ENCODE measurements around the gene RCN1.

Gene RCN1

GRCh38 chr11:32107647-32108046 is 16.8 kb downstream of the RCN1 start:
- no peak overlapping the region for H3K4me3 ChIP-seq (ENCODE audit: low read depth in 1 of 2, low read length in 2 of 2)
- ATAC-seq (ENCODE audit: insufficient read depth, low read depth) (no peak), DNase-seq (no peak)
- H3K27me3 ChIP-seq (ENCODE audit: insufficient read depth, low read length, poor library complexity) = no peaks in the 10 kb centered on the region
- TF ChIP-seq EZH2 (IDR thresholded peaks at IDR 0.05; ENCODE audit: borderline replicate concordance, low read depth, low read length, severe bottlenecking) (no peak), CTCF (IDR thresholded peaks at IDR 0.05; ENCODE audit: borderline replicate concordance, extremely low read depth, low read length, poor library complexity, severe bottlenecking) (no peak)
- H4K20me1 ChIP-seq (ENCODE audit: insufficient read depth, low read length) = no peaks in the 10 kb centered on the region
- H3K9ac ChIP-seq (ENCODE audit: low read depth, low read length) = no peak overlapping the region
- no peak overlapping the region for H3K27ac ChIP-seq (ENCODE audit: low read length)
- H2AFZ ChIP-seq (ENCODE audit: low read depth, low read length) = no peak overlapping the region
- H3K79me2 ChIP-seq (ENCODE audit: insufficient read depth, low read length) = no peaks in the 10 kb centered on the region
- no peaks in the 10 kb centered on the region for H3K4me1 ChIP-seq (ENCODE audit: insufficient read depth, low read length)
- H3K9me3 ChIP-seq (ENCODE audit: insufficient read depth, low read length, severe bottlenecking) = no peaks in the 10 kb centered on the region
- no peak overlapping the region for H3K4me2 ChIP-seq (ENCODE audit: insufficient read depth, low read length)
- H3K36me3 ChIP-seq (ENCODE audit: insufficient read depth, low read length) = peaks cover 24% of the 10 kb centered on the region

DNA sequence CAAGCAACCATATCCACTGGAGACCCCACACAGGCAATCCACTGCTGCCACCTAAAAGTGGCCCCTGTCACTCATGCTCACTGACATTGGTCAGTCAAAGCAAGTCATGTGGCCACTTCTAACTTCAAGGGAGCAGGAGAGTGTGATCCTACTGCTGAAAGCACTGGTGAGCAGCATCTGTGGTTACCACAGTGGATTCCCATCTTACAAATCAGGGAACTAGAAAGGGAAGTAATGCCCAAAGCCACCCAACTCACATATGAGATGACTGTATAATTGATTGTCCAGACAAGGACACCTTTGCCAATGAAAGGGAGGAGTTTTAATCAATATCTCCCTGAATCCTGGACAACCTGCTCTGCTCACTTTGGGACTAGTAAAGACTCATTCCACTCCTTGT is 17.7 kb downstream of the RCN1 start:
- Histone ChIP-seq H3K27me3 (ENCODE audit: insufficient read depth, low read length, poor library complexity) (no peaks in the 10 kb centered on the region), H2AFZ (ENCODE audit: low read depth, low read length) (no peak overlapping the region), H3K9ac (ENCODE audit: low read depth, low read length) (no peak overlapping the region), H3K36me3 (ENCODE audit: insufficient read depth, low read length) (peaks cover 15% of the 10 kb centered on the region), H3K79me2 (ENCODE audit: insufficient read depth, low read length) (no peaks in the 10 kb centered on the region), H3K9me3 (ENCODE audit: insufficient read depth, low read length, severe bottlenecking) (no peaks in the 10 kb centered on the region), H4K20me1 (ENCODE audit: insufficient read depth, low read length) (no peaks in the 10 kb centered on the region), H3K27ac (ENCODE audit: low read length) (no peak overlapping the region), H3K4me1 (ENCODE audit: insufficient read depth, low read length) (no peaks in the 10 kb centered on the region), H3K4me2 (ENCODE audit: insufficient read depth, low read length) (no peak overlapping the region), H3K4me3 (ENCODE audit: low read depth in 1 of 2, low read length in 2 of 2) (no peak overlapping the region)
- ATAC-seq (ENCODE audit: insufficient read depth, low read depth) = no peak
- TF ChIP-seq CTCF (IDR thresholded peaks at IDR 0.05; ENCODE audit: borderline replicate concordance, extremely low read depth, low read length, poor library complexity, severe bottlenecking) (no peak), EZH2 (IDR thresholded peaks at IDR 0.05; ENCODE audit: borderline replicate concordance, low read depth, low read length, severe bottlenecking) (no peak)
- no peak for DNase-seq

DNA sequence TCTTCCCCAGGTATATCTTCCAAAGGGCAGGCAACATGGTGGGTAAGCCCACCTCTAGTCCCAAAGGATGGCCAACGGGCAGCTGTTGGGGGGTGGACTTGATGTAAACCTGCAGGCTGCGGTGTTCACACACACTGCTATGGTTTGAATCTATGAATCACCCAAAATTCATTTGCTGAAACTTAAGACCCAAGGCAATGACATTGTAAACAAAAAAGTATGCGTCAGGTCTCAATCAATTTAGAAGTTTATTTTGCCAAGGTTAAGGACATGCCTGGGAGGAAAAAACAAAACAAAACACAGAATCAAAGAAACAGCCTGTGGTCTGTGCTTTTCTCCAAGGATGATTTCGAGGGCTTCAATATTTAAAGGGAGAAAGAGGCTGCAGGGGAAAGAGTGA is 18.3 kb downstream of the RCN1 start:
- Histone ChIP-seq H3K27ac (ENCODE audit: low read length) (no peak overlapping the region), H3K36me3 (ENCODE audit: insufficient read depth, low read length) (peaks cover 9% of the 10 kb centered on the region), H3K9ac (ENCODE audit: low read depth, low read length) (no peak overlapping the region), H3K4me3 (ENCODE audit: low read depth in 1 of 2, low read length in 2 of 2) (no peak overlapping the region), H3K4me2 (ENCODE audit: insufficient read depth, low read length) (no peak overlapping the region), H3K27me3 (ENCODE audit: insufficient read depth, low read length, poor library complexity) (no peaks in the 10 kb centered on the region), H2AFZ (ENCODE audit: low read depth, low read length) (no peak overlapping the region), H3K4me1 (ENCODE audit: insufficient read depth, low read length) (no peaks in the 10 kb centered on the region), H4K20me1 (ENCODE audit: insufficient read depth, low read length) (no peaks in the 10 kb centered on the region), H3K79me2 (ENCODE audit: insufficient read depth, low read length) (no peaks in the 10 kb centered on the region), H3K9me3 (ENCODE audit: insufficient read depth, low read length, severe bottlenecking) (no peaks in the 10 kb centered on the region)
- TF ChIP-seq EZH2 (IDR thresholded peaks at IDR 0.05; ENCODE audit: borderline replicate concordance, low read depth, low read length, severe bottlenecking) (no peak), CTCF (IDR thresholded peaks at IDR 0.05; ENCODE audit: borderline replicate concordance, extremely low read depth, low read length, poor library complexity, severe bottlenecking) (no peak)
- DNase-seq (no peak), ATAC-seq (ENCODE audit: insufficient read depth, low read depth) (no peak)

GRCh38 chr11:32109592-32109991 is 18.7 kb downstream of the RCN1 start:
- Histone ChIP-seq H3K27ac (ENCODE audit: low read length) (no peak overlapping the region), H3K9me3 (ENCODE audit: insufficient read depth, low read length, severe bottlenecking) (no peaks in the 10 kb centered on the region), H3K9ac (ENCODE audit: low read depth, low read length) (no peak overlapping the region), H3K4me1 (ENCODE audit: insufficient read depth, low read length) (no peaks in the 10 kb centered on the region), H3K79me2 (ENCODE audit: insufficient read depth, low read length) (no peaks in the 10 kb centered on the region), H3K4me2 (ENCODE audit: insufficient read depth, low read length) (no peak overlapping the region), H3K36me3 (ENCODE audit: insufficient read depth, low read length) (peaks cover 8% of the 10 kb centered on the region; the same call in 1 of the 2 replicates), H3K4me3 (ENCODE audit: low read depth in 1 of 2, low read length in 2 of 2) (no peak overlapping the region), H2AFZ (ENCODE audit: low read depth, low read length) (no peak overlapping the region), H3K27me3 (ENCODE audit: insufficient read depth, low read length, poor library complexity) (no peaks in the 10 kb centered on the region), H4K20me1 (ENCODE audit: insufficient read depth, low read length) (no peaks in the 10 kb centered on the region)
- no peak for DNase-seq
- ATAC-seq (ENCODE audit: insufficient read depth, low read depth) = no peak
- no peak for TF ChIP-seq EZH2 (IDR thresholded peaks at IDR 0.05; ENCODE audit: borderline replicate concordance, low read depth, low read length, severe bottlenecking)
- TF ChIP-seq CTCF (IDR thresholded peaks at IDR 0.05; ENCODE audit: borderline replicate concordance, extremely low read depth, low read length, poor library complexity, severe bottlenecking) = no peak

Data from DND-41 (cell line).